CD4-positive, alpha-beta T cell treated with Interleukin-21 for 1 hour (primary cell): ENCODE data around the gene HFE.

Experiments used
- DNase-seq: peaks from one replicate; pipeline ENCODE4 v3.0.0-alpha.2; 2020

Gene HFE

GRCh38 chr6:26140254-26140966 is 53.2 kb downstream of the HFE start:
- no peak for DNase-seq

GRCh38 chr6:26140967-26141294 is 53.7 kb downstream of the HFE start:
- no peak for DNase-seq

- no peak for DNase-seq
Observed at GRCh38 chr6:26141378-26141904, 54.2 kb downstream of the HFE start.

GRCh38 chr6:26142026-26142425 is 54.8 kb downstream of the HFE start:
- no peak for DNase-seq
